ENCODE measurements around the gene P3H4. TPM values are rescaled to one million over a fixed set of nuclear protein-coding genes. Genes with fewer than 3 reads are reported as not detected.

The P3H4 gene
- total and polyA plus RNA-seq, 2 donors (not counting 3 experiments of a cell fraction or from before 2014, with no cell fraction given), result 39.2 to 58.3 TPM

- Histone ChIP-seq H3K4me2 (ENCODE audit: insufficient read depth, low read length) (peak within 1 kb of the TSS; percentile 3), H3K27ac (ENCODE audit: insufficient read depth, low read depth, low read length) (peak within 1 kb of the TSS; percentile 19), H3K9me3 (replicated peaks; ENCODE audit: control insufficient read depth, insufficient read depth, low read length) (no peaks in the 10 kb centered on the region), H3K9ac (replicated peaks; ENCODE audit: extremely low read depth, insufficient read depth, low read length) (peak within 1 kb of the TSS; percentile 71), H3K27me3 (ENCODE audit: control insufficient read depth in 2 of 2, insufficient read depth in 2 of 2, low read length in 2 of 2) (peaks cover 0 to 7% of the 10 kb centered on the region in 2 experiments), H2AFZ (ENCODE audit: low read depth, low read length) (peak within 1 kb of the TSS; percentile 8), H3K4me3 (replicated peaks in 1 of 3; ENCODE audit: insufficient read depth in 1 of 3, low read depth in 1 of 3, low read length in 3 of 3) (peak within 1 kb of the TSS; percentile 14 to 98 (median 52)), H3K79me2 (ENCODE audit: control insufficient read depth, insufficient read depth, low read length) (no peaks in the 10 kb centered on the region), H4K20me1 (replicated peaks; ENCODE audit: control insufficient read depth, extremely low read depth, insufficient read depth, low read length) (no peaks in the 10 kb centered on the region), H3K36me3 (ENCODE audit: control insufficient read depth in 2 of 2, extremely low read depth in 1 of 2, insufficient read depth in 2 of 2, low read length in 2 of 2) (no peaks in the 10 kb centered on the region), H3K4me1 (ENCODE audit: control insufficient read depth, extremely low read depth, insufficient read depth, low read length) (no peaks in the 10 kb centered on the region), H3K9me1 (replicated peaks; ENCODE audit: control insufficient read depth, extremely low read depth, insufficient read depth, low read length) (no peaks in the 10 kb centered on the region)
- TF ChIP-seq MAX (IDR thresholded peaks at IDR 0.05; ENCODE audit: insufficient read depth, insufficient read length) (no peak), POLR2AphosphoS5 (IDR thresholded peaks at IDR 0.05; ENCODE audit: insufficient read depth, low read depth, low read length) (peak; percentile 89), POLR2A (IDR thresholded peaks at IDR 0.05; ENCODE audit: low read depth, low read length) (peak; percentile 81), CTCF (IDR thresholded peaks at IDR 0.05; ENCODE audit: extremely low read depth in 1 of 2, insufficient read depth in 1 of 2, low read depth in 1 of 2, low read length in 2 of 2) (peak; percentile 66 to 81)
- intact Hi-C loops (cut with micrococcal nuclease) (loop anchor here (1.0 to 2.0 kb wide), 3 partner anchors 9 to 14 kb away; no protein-coding TSS in a partner anchor), dilution Hi-C loops (cut with MboI; ENCODE audit: extremely low pct_ligation_motif_present, low sequenced_read_pairs) (no loop called here)
- POLR2A ChIA-PET, result interaction anchor here (0.6 to 2.4 kb wide), 20 partner anchors 8 to 121 kb away, joined by 3 to 82 read pairs (median 4); partner anchors contain the start of genes EIF1 and P3H4
- FAIRE-seq (peak; percentile 100), DNase-seq (ENCODE audit: low read depth, low spot score) (peak; percentile 100)
- no TSS peak for BruUV-seq (replicated peaks)
- CTCF ChIA-PET, result interaction anchor here (0.6 to 4.1 kb wide), 18 partner anchors 11 to 98 kb away, joined by 3 to 169 read pairs (median 7); partner anchors contain the start of genes EIF1, KLHL11 and P3H4
Observed at GRCh38 chr17:41786227-41787020, 25.3 kb downstream of the P3H4 start, which contains the start of gene JUP. JUP (minus strand) TSS chr17:41786711; CDS start chr17:41771854, 14,857 bp downstream.

All from endothelial cell of umbilical vein (primary cell).